AG09319 (cell line): ENCODE results near the gene TNFAIP2.

Source experiments
- DNase-seq: peaks from one replicate; pipeline ENCODE4 v3.0.0-alpha.2; 2010; ENCODE audit warnings: low read depth; ENCODE audit errors: extremely low read depth
- TF ChIP-seq, protein P1 (sequence below): IDR thresholded peaks from 2 replicates; pipeline ENCODE4 v1.5.1; 2011; ENCODE audit warnings: low read depth, mild to moderate bottlenecking, inconsistent platforms, low read length, moderate library complexity

TNFAIP2 gene

DNA sequence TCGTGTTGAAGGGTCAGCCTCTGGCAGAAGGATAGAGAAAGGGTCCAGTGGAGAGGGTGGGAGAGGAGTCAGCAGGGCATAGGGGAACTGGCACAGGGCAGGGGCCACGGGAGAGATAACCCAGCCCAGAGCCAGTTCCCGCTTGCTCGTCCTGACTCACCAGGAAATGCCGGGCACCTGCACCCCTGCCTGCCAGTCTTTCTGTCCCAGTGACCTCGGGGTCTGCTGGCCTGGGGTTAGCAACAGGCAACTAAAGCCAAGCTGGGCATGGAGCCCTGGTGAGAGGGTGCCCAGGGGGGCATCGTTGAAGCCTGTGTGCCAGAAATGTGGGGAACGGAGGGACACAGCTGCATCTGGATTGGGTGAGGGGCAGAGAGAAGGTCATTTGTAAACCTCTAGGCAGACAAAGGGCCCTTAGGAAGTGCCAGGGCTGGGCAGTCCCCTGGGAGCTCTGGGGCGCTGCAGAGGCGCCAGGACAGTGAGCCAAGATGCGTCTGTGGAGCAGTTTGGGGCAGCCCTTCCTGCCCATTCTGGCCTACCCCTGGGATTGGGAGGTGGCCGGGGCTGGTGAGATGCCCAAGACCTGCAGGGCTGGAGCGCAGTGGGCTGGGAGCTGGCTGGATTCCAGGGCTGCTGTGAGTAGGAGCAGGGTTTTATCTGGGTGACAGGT is 5.5 kb downstream of the TNFAIP2 start:
- DNase-seq = no peak
- TF ChIP-seq, protein P1, sequence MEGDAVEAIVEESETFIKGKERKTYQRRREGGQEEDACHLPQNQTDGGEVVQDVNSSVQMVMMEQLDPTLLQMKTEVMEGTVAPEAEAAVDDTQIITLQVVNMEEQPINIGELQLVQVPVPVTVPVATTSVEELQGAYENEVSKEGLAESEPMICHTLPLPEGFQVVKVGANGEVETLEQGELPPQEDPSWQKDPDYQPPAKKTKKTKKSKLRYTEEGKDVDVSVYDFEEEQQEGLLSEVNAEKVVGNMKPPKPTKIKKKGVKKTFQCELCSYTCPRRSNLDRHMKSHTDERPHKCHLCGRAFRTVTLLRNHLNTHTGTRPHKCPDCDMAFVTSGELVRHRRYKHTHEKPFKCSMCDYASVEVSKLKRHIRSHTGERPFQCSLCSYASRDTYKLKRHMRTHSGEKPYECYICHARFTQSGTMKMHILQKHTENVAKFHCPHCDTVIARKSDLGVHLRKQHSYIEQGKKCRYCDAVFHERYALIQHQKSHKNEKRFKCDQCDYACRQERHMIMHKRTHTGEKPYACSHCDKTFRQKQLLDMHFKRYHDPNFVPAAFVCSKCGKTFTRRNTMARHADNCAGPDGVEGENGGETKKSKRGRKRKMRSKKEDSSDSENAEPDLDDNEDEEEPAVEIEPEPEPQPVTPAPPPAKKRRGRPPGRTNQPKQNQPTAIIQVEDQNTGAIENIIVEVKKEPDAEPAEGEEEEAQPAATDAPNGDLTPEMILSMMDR = no peak

DNA sequence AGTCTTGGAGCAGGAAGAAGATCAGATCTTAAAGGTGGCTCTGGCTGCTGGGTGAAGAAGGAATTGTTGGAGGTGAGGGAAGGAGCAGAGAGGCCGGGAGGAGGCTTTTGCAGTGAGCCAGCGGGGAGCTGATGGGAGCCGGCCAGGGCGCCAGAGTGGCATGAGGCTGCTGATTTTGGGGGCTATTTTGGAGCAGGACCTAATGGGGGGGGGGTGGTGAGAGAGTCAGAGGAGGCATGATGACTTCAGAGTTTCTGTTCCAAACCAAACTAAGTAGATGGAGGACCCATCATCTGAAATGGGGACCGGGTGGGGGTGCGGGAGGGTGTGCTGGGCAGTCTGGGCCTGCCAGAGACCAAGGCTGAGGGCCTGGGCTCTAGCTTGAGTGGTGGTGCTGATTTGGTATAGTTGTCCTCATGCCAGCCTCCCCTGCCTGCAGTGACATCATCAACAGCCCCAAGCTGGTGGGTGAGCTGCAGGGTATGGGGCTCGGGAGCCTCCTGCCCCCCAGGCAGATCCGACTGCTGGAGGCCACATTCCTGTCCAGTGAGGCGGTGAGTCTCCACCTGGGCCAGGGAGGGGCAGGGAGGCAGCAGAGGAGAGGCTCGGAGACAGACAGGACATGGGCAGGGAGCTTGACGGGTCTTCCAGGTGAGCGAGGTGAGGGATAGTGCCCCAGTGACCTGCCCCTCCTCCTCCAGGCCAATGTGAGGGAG is 6.2 kb downstream of the TNFAIP2 start:
- no peak for DNase-seq
- TF ChIP-seq, protein P1 = no peak

DNA sequence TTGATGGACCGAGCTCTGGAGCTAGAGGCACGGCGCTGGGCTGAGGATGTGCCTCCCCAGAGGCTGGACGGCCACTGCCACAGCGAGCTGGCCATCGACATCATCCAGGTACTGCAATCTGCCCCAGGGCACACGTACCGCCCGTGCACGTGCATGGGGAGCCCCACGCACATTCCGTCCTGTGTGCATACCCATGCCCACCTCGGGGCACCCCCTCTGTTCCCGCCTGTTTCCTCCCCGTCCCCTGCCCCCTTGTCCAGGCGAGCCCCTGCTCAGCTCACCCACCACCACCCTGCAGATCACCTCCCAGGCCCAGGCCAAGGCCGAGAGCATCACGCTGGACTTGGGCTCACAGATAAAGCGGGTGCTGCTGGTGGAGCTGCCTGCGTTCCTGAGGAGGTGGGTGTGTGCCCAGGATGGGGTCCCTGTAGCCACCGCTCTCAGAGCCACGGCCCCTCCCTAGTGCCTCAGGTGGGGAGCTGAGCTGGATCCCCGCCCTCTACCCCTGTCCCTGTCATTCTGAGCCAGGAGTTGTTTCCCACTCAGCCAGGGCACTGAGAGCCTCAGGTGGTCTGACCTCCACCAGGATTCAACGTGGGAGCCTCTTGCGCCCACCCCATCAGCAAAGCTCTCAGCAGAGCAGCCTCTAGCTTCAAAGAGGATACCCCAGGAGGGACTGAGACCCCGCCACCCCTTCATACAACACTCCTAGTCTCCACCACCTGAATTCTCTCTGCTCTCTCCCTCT is 6.9 kb downstream of the TNFAIP2 start:
- DNase-seq = no peak
- TF ChIP-seq, protein P1 = no peak

DNA sequence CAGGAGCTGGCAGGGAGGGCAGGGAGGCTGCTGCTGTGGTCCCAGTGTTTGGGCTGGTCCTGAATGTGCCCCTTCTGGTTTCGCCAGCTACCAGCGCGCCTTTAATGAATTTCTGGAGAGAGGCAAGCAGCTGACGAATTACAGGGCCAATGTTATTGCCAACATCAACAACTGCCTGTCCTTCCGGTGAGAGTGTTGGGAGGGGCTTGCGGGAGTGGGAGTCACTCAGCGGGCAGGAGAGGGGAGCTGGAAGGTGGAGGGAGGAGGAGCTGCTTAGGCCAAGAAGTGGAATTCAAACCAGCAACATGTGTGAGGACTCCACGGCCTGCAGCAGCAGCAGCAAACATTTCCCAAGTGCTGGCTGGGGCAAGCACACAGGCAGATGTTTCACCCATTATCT is 7.7 kb downstream of the TNFAIP2 start:
- TF ChIP-seq, protein P1 = no peak
- no peak for DNase-seq

DNA sequence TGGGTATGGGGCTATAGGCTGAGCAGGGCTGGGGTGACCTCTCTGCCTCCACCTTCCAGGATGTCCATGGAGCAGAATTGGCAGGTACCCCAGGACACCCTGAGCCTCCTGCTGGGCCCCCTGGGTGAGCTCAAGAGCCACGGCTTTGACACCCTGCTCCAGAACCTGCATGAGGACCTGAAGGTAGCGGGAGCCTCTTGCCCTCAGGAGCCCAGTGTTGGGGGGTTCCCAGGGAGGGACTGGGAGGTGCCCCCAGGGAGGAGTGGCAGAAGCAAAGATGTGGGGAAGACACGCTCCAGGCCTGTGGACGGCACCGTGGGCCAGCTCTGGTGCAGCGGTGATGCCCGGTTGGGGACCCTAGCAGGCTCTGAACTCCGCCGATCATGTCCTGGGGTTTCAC is 8.3 kb downstream of the TNFAIP2 start:
- no peak for DNase-seq
- TF ChIP-seq, protein P1 = no peak

DNA sequence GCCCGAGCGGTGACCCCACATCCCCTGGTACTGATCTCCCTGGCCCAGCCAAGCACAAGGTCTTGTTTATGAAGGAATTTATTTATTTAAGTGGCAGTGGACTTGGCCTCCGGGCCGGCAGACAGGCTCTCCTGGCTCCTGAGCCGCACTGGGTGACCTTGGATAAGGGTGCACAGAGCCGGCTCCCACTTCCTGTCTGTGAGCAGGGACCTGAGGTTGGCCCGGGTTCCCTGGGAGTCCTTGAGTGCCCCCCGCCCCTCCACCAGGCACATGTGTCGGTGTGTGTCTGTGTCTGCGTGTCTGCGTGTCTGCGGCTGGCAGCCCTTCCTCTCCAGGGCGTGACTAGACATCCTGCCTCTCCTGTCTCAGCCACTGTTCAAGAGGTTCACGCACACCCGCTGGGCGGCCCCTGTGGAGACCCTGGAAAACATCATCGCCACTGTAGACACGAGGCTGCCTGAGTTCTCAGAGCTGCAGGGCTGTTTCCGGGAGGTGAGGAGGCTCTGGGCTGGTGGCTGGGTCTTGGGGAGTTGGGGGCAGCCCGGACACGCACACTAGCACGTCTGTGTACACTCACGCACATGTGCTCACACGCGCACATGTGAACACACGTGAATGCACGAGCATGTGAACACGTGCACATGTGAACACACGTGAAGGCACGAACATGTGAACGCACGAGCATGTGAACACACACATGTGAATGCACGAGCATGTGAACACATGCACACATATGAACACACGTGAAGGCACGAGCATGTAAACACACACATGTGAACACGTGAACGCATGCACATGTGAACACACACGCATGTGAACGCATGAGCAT is 9.3 kb downstream of the TNFAIP2 start:
- no peak for DNase-seq

More for the DNA sequence above, 9.3 kb downstream of the TNFAIP2 start:
- TF ChIP-seq, protein P1 = no peak
